HepG2 (cell line): Measurements from ENCODE around the gene SEM1. TPM values are rescaled to one million over a fixed set of nuclear protein-coding genes. Genes with fewer than 3 reads are reported as not detected.

Experiments
- AFF4 ChIP-seq: sonication (generic); formaldehyde crosslinking; IDR thresholded peaks from 2 replicates; pipeline ENCODE4 v1.4.0; 2020; ENCODE audit warnings: missing genetic modification reagents
- ARNT ChIP-seq: fragments of 450-650 bp; IDR thresholded peaks from 2 replicates; pipeline ENCODE4 v1.6.1; 2017
- CHD4 ChIP-seq: fragments of 200-600 bp; sonication (generic); IDR thresholded peaks from 2 replicates; pipeline ENCODE4 v1.7.0; 2017; ENCODE audit warnings: mild to moderate bottlenecking, low read length, borderline replicate concordance
- GLI4 ChIP-seq: sonication (generic); formaldehyde crosslinking; IDR thresholded peaks from 2 replicates; pipeline ENCODE4 v1.5.1; 2020; ENCODE audit warnings: missing genetic modification reagents, mild to moderate bottlenecking, moderate library complexity, borderline replicate concordance
- HMG20A ChIP-seq: IDR thresholded peaks from 2 replicates; pipeline ENCODE4 v1.6.1; 2016; ENCODE audit warnings: borderline replicate concordance
- RARA ChIP-seq: IDR thresholded peaks from 2 replicates; pipeline ENCODE4 v1.6.1; 2016; ENCODE audit warnings: missing genetic modification reagents, missing compliant biosample characterization
- SALL2 ChIP-seq: sonication (generic); formaldehyde crosslinking; IDR thresholded peaks from 2 replicates; pipeline ENCODE4 v1.8.1; 2023; ENCODE audit warnings: mild to moderate bottlenecking, missing genetic modification reagents, inconsistent platforms
- TCF12 ChIP-seq, 2 experiments: fragments of 450-650 bp in 1 of 2; sonication (generic) in 1 of 2; formaldehyde crosslinking in 1 of 2; IDR thresholded peaks; 2 replicates each; pipeline versions ENCODE4 v1.6.1 to v1.8.0; 2017 to 2022; ENCODE audit warnings: antibody characterized with exemption in 1 of 2, mild to moderate bottlenecking in 1 of 2, missing genetic modification reagents in 1 of 2, moderate library complexity in 1 of 2
- ZBTB3 ChIP-seq: sonication (generic); formaldehyde crosslinking; IDR thresholded peaks from 2 replicates; pipeline ENCODE4 v1.4.0; 2020; ENCODE audit warnings: low read depth, mild to moderate bottlenecking, moderate library complexity, missing genetic modification reagents, borderline replicate concordance
- ZNF235 ChIP-seq: sonication (generic); formaldehyde crosslinking; IDR thresholded peaks from 2 replicates; pipeline ENCODE4 v1.8.1; 2023; ENCODE audit warnings: mild to moderate bottlenecking, missing genetic modification reagents, borderline replicate concordance
- ZNF3 ChIP-seq: IDR thresholded peaks from 2 replicates; pipeline ENCODE4 v1.7.0; 2017; ENCODE audit warnings: inconsistent platforms
- ZNF589 ChIP-seq: sonication (generic); formaldehyde crosslinking; conservative IDR thresholded peaks from 2 replicates; pipeline ENCODE4 v1.8.0; 2022; ENCODE audit warnings: mild to moderate bottlenecking, moderate library complexity, missing genetic modification reagents
- ZNF660 ChIP-seq: sonication (generic); formaldehyde crosslinking; IDR thresholded peaks from 2 replicates; pipeline ENCODE4 v1.5.1; 2020; ENCODE audit warnings: mild to moderate bottlenecking, low read depth, missing genetic modification reagents, borderline replicate concordance
- ZNF674 ChIP-seq: sonication (generic); formaldehyde crosslinking; IDR thresholded peaks from 2 replicates; pipeline ENCODE4 v1.5.0; 2020; ENCODE audit warnings: low read depth, mild to moderate bottlenecking, missing genetic modification reagents
- ZNF879 ChIP-seq: sonication (generic); formaldehyde crosslinking; IDR thresholded peaks from 2 replicates; pipeline ENCODE4 v1.8.1; 2023; ENCODE audit warnings: missing genetic modification reagents
- polyA plus RNA-seq, 8 experiments: library from polyadenylated mRNA; depleted of rRNA in 3 of 8; stranded (reverse) in 7 of 8; unstranded in 1 of 8; fragments of >200 nt; fragmentation: Illumina TruSeq in 4 of 8; extraction: Trizol in 4 of 8; gene quantifications; 2 replicates each; pipeline versions ENCODE4 v1.2.1 to v1.2.3, GENCODE V29; 2011 to 2016; ENCODE audit warnings: low read depth in 4 of 8, missing spikeins in 1 of 8, mixed read lengths in 1 of 8; ENCODE audit not compliant: insufficient read depth in 1 of 8
- total RNA-seq, 5 experiments: library from RNA; depleted of rRNA; stranded (reverse); fragments of >200 nt; fragmentation: Illumina TruSeq; extraction: Trizol; gene quantifications; 2 replicates each; pipeline ENCODE4 v1.2.3, GENCODE V29; 2016; ENCODE audit warnings: low read depth in 1 of 5
- TF ChIP-seq, protein P1 (sequence below): sonication (generic); formaldehyde crosslinking; IDR thresholded peaks from 2 replicates; pipeline ENCODE4 v1.4.0; 2020; ENCODE audit warnings: missing genetic modification reagents
- TF ChIP-seq, protein P2 (sequence below), 2 experiments: sonication (generic) in 1 of 2; formaldehyde crosslinking in 1 of 2; IDR thresholded peaks; 2 replicates each; pipeline versions ENCODE4 v1.4.0 to v1.6.1; 2018 to 2020; ENCODE audit warnings: missing genetic modification reagents in 2 of 2, borderline replicate concordance in 1 of 2, low read depth in 1 of 2, mild to moderate bottlenecking in 1 of 2, missing biosample characterization in 1 of 2

SEM1 gene
- total and polyA plus RNA-seq, 2 of the 13 experiments (the other 11 are each of a cell fraction or from before 2014, with no cell fraction given), result 40.7 to 174 TPM

- TF ChIP-seq, protein P1, sequence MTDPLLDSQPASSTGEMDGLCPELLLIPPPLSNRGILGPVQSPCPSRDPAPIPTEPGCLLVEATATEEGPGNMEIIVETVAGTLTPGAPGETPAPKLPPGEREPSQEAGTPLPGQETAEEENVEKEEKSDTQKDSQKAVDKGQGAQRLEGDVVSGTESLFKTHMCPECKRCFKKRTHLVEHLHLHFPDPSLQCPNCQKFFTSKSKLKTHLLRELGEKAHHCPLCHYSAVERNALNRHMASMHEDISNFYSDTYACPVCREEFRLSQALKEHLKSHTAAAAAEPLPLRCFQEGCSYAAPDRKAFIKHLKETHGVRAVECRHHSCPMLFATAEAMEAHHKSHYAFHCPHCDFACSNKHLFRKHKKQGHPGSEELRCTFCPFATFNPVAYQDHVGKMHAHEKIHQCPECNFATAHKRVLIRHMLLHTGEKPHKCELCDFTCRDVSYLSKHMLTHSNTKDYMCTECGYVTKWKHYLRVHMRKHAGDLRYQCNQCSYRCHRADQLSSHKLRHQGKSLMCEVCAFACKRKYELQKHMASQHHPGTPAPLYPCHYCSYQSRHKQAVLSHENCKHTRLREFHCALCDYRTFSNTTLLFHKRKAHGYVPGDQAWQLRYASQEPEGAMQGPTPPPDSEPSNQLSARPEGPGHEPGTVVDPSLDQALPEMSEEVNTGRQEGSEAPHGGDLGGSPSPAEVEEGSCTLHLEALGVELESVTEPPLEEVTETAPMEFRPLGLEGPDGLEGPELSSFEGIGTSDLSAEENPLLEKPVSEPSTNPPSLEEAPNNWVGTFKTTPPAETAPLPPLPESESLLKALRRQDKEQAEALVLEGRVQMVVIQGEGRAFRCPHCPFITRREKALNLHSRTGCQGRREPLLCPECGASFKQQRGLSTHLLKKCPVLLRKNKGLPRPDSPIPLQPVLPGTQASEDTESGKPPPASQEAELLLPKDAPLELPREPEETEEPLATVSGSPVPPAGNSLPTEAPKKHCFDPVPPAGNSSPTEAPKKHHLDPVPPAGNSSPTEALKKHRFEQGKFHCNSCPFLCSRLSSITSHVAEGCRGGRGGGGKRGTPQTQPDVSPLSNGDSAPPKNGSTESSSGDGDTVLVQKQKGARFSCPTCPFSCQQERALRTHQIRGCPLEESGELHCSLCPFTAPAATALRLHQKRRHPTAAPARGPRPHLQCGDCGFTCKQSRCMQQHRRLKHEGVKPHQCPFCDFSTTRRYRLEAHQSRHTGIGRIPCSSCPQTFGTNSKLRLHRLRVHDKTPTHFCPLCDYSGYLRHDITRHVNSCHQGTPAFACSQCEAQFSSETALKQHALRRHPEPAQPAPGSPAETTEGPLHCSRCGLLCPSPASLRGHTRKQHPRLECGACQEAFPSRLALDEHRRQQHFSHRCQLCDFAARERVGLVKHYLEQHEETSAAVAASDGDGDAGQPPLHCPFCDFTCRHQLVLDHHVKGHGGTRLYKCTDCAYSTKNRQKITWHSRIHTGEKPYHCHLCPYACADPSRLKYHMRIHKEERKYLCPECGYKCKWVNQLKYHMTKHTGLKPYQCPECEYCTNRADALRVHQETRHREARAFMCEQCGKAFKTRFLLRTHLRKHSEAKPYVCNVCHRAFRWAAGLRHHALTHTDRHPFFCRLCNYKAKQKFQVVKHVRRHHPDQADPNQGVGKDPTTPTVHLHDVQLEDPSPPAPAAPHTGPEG (CRISPR knock-in tag), result no peak
- TF ChIP-seq TCF12 (IDR thresholded peaks at IDR 0.05) (no peak), TCF12 (CRISPR knock-in tag; IDR thresholded peaks at IDR 0.05) (peak; percentile 58; the same call in 1 of the 2 replicates), SALL2 (CRISPR knock-in tag) (no peak), ZNF660 (CRISPR knock-in tag) (no peak), ZNF879 (no peak), ZNF589 (CRISPR knock-in tag) (no peak), ZNF674 (CRISPR knock-in tag) (no peak), ZBTB3 (CRISPR knock-in tag) (no peak), GLI4 (CRISPR knock-in tag) (no peak), AFF4 (CRISPR knock-in tag) (no peak), HMG20A (no peak), ZNF235 (CRISPR knock-in tag) (peak; percentile 75; the same call in 1 of the 2 replicates), RARA (CRISPR knock-in tag) (0 out of 2 replicates have a peak, but pooled peaks have one; percentile 10), ARNT (no peak), ZNF3 (CRISPR knock-in tag) (no peak), CHD4 (no peak)
- TF ChIP-seq, protein P2, sequence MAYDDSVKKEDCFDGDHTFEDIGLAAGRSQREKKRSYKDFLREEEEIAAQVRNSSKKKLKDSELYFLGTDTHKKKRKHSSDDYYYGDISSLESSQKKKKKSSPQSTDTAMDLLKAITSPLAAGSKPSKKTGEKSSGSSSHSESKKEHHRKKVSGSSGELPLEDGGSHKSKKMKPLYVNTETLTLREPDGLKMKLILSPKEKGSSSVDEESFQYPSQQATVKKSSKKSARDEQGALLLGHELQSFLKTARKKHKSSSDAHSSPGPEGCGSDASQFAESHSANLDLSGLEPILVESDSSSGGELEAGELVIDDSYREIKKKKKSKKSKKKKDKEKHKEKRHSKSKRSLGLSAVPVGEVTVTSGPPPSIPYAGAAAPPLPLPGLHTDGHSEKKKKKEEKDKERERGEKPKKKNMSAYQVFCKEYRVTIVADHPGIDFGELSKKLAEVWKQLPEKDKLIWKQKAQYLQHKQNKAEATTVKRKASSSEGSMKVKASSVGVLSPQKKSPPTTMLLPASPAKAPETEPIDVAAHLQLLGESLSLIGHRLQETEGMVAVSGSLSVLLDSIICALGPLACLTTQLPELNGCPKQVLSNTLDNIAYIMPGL (CRISPR knock-in tag; IDR thresholded peaks at IDR 0.05; ENCODE audit: borderline replicate concordance in 1 of 2, low read depth in 1 of 2), result peak; percentile 61 to 84
These were observed at the start of gene SEM1 (continued) for GRCh38 chr7:96709381-96710228.
